ENCODE results near the gene PTPRJ. TPM values are rescaled to one million over a fixed set of nuclear protein-coding genes. Genes with fewer than 3 reads are reported as not detected.
A peak's percentile ranks its signal among the peaks of the same experiment; 100 is the strongest.

PTPRJ gene
- total RNA-seq, 1 donor from 2014 or later = under 0.01 TPM

GRCh38 chr11:47967577-47968525 is 12.5 kb upstream of the PTPRJ start:
- DNase-seq (ENCODE audit: low read depth in 2 of 2) = no peak

GRCh38 chr11:47969401-47969800 is 11.0 kb upstream of the PTPRJ start:
- no peak for DNase-seq (ENCODE audit: low read depth in 2 of 2)

- no peak for DNase-seq (ENCODE audit: low read depth in 2 of 2)
Observed at GRCh38 chr11:47971501-47971900, 8.9 kb upstream of the PTPRJ start.

GRCh38 chr11:47973173-47973572 is 7.2 kb upstream of the PTPRJ start:
- no peak for DNase-seq (ENCODE audit: low read depth in 2 of 2)

- no peak for DNase-seq (ENCODE audit: low read depth in 2 of 2)
Observed at GRCh38 chr11:47976931-47977330, 3.4 kb upstream of the PTPRJ start.

GRCh38 chr11:47977623-47978022 is 2.7 kb upstream of the PTPRJ start:
- DNase-seq (ENCODE audit: low read depth in 2 of 2) = no peak

- DNase-seq (ENCODE audit: low read depth in 2 of 2) = no peak
Observed at GRCh38 chr11:47979378-47980087, 826 bp upstream of the PTPRJ start.

- peak; percentile 32 to 59 for DNase-seq (ENCODE audit: low read depth in 2 of 2)
Observed at GRCh38 chr11:47980907-47981621, 705 bp downstream of the PTPRJ start.

- DNase-seq (ENCODE audit: low read depth in 2 of 2) = no peak
Observed at GRCh38 chr11:47981667-47982404, 1.5 kb downstream of the PTPRJ start.

- DNase-seq (ENCODE audit: low read depth in 2 of 2) = no peak
Observed at GRCh38 chr11:47982616-47983015, 2.3 kb downstream of the PTPRJ start.

GRCh38 chr11:47983464-47984397 is 3.4 kb downstream of the PTPRJ start:
- DNase-seq (ENCODE audit: low read depth in 2 of 2) = peak in 1 of 2 donors; percentile 53

GRCh38 chr11:47986219-47986618 is 5.9 kb downstream of the PTPRJ start:
- no peak for DNase-seq (ENCODE audit: low read depth in 2 of 2)

GRCh38 chr11:47986742-47987141 is 6.4 kb downstream of the PTPRJ start:
- no peak for DNase-seq (ENCODE audit: low read depth in 2 of 2)

GRCh38 chr11:47987310-47987709 is 7.0 kb downstream of the PTPRJ start:
- DNase-seq (ENCODE audit: low read depth in 2 of 2) = no peak

GRCh38 chr11:47987781-47988180 is 7.4 kb downstream of the PTPRJ start:
- no peak for DNase-seq (ENCODE audit: low read depth in 2 of 2)

- no peak for DNase-seq (ENCODE audit: low read depth in 2 of 2)
Observed at GRCh38 chr11:47989779-47990178, 9.4 kb downstream of the PTPRJ start.

GRCh38 chr11:47991266-47991830 is 11.0 kb downstream of the PTPRJ start:
- DNase-seq (ENCODE audit: low read depth in 2 of 2) = peak in 1 of 2 donors; percentile 57

- no peak for DNase-seq (ENCODE audit: low read depth in 2 of 2)
Observed at GRCh38 chr11:47991894-47992293, 11.5 kb downstream of the PTPRJ start.

GRCh38 chr11:47992959-47993820 is 12.8 kb downstream of the PTPRJ start:
- peak in 1 of 2 donors; percentile 63 for DNase-seq (ENCODE audit: low read depth in 2 of 2)

Data from lung microvascular endothelial cell (primary cell).